Sciatic nerve (tissue), 2 donors: ENCODE data around the gene GRID2. TPM values are rescaled to one million over a fixed set of nuclear protein-coding genes. Genes with fewer than 3 reads are reported as not detected.

Experiments used
- ATAC-seq: fragments of 200-7000 bp; cut with Tn5 transposase; one replicate; pipeline ENCODE4 v1.9.1; 2020; ENCODE audit warnings: mild to moderate bottlenecking, moderate library complexity
- DNase-seq: peaks from one replicate; pipeline ENCODE4 v3.0.0-alpha.2; 2020; ENCODE audit warnings: low spot score
- intact Hi-C: fragments of 100-400 bp; cut with DNase I; formaldehyde crosslinking; loops from one replicate; pipeline ENCODE4 v1.14.2; 2022
- total RNA-seq: library from RNA; stranded (reverse); fragmentation: NEBNext Ultra II Directional; extraction: Animal tissue kit (Norgen Biotek cat#: 25700); gene quantifications from one replicate; pipeline ENCODE4 v1.2.1, GENCODE V29; 2021
- donor health status: DM: no; HTN: no; CAD: no.
- donor health status: DM: no; HTN: no; CAD: no.

Gene GRID2
- total RNA-seq, 1 donor from 2014 or later: 1.4 TPM

DNA sequence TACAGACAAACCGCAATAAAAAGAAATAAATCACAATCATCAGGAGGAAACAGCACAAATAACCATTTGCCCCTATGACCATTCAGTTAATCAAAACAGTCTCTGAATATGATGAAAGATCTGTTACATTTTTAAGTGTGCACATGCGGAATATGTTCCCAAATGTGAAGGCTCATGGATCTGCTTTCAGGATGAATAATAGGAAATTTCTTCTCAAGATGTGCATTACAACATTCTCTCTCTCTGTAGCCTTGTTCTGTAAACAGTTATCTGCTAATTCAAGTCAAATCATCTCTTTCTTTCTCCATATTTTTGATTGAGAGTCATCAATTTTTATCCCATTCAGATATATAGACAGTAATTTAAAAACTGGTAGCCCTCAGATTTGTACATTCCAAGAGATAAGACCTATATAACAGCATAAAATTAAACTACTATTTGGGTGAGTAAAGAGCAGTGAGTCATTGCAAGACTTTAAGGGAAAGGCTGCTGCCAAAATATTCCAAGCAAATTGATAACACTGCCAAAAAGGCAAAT is 1090.8 kb downstream of the GRID2 start:
- intact Hi-C loops: no loop called here
- no peak for ATAC-seq
- no peak for DNase-seq

DNA sequence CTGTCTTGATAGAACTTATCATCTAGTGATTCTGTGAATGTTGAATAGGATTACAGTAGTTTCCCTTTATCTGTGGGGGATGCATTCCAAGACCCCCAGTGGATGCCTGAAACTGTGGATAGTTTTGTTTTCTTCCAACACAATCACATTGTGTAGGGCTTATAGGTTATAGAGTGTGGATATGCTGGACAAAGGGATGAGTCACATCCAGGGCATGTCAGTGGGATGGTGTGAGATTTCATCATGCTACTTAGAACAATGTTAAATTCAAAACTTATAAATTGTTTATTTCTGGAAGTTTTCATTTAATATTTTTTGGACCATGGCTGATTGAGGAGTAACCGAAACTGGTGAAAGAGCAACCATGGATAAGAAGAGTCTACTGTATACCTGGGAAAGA is 1092.5 kb downstream of the GRID2 start:
- DNase-seq: no peak
- no peak for ATAC-seq
- intact Hi-C loops: no loop called here

DNA sequence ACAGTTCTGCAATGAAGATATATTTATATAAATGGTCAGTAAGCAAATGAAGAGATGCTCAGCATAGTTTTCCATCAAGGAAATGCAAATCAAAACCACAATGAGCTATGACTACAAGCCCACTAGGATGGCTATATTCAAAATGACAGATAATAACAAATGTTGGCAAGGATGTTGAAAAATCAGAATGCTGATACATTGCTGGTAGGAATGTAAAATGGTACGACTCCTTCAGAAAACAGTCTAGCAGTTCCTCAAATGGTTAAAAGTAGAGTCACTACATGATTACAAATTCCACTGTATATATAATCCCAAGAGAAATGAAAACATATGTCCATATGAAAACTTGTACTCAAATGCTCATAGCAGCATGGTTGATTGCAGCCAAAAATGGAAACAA is 1099.8 kb downstream of the GRID2 start:
- DNase-seq (no peak), ATAC-seq (no peak)
- intact Hi-C loops: no loop called here

DNA sequence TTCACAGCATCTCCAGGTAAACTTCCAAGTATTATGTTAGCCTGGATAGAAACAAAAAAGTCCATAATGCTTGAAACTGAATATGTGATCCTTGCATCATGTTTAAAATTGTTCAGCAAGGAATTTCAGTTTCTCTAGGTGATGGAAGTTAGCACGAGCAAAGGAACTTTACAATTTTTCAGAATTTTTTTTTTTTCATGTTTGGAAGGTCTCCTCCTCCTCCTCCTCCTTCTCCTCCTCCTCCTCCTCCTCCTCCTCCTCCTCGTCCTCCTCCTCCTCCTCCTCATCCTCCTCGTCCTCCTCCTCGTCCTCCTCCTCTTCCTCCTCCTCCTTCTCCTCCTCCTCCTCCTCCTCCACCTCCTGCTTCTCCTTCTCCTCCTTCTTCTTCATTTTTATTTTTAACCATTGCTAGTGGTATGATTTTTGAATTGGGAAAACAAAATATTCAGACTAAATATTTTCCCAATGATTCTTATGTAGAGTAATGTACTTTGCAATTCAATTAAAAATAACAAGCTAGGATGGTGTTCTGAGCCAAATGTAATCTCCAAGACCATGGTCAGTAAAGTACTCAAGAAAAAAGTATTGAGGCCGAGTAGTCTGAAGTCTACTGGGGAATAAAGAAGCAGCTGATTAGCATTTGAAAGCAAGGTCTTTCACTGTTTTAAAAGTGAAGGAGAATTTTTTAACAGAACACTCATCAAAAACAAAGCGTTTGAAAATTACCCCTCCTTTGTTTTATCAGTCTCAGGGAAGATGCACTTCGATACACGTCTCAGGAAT is 1103.9 kb downstream of the GRID2 start:
- ATAC-seq (no peak), DNase-seq (no peak)
- intact Hi-C loops: no loop called here

DNA sequence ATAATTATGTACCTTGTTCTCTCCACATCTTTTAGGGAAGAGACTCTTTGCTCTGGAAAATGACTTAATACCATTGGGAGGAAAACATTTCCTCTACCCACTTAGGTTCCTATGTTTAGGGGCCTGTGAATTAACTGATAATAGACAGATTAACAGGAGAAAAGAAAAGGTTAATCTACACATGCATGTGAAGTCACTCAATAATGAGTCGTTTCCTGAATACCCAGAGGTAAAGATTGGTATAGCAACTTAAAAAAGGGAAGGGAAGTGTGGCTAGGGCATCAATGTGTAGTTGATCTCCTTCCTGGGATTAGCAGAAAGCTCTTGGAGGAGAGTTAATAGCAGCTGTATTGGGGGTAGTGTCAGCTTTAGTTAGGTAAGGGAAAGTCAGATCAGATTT is 1105.3 kb downstream of the GRID2 start:
- ATAC-seq (no peak), DNase-seq (no peak)
- intact Hi-C loops: no loop called here

DNA sequence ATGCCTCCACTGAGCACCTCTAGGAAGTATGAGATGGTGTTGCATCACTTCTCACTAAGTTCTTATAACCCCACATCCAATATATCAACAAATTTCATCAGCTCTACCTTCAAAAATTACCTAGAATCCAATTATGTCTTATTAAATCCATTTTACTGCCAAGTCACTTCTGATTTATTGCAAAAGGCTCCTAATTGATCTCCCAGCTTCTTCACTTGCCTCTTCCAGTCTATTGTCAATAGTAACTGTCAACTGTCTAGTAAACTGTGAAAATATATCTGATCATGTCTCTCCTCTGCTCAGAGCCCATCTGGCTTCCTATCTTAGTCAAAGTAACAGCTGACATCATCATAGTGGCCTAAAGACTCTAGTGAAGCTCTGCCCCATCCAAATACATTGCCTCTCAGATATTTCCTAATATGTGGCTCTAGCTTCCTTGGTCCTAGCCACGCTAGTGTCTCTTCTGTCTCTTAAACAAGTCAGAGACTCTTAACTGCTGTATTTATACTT is 1110.3 kb downstream of the GRID2 start:
- intact Hi-C loops: no loop called here
- ATAC-seq (no peak), DNase-seq (no peak)

DNA sequence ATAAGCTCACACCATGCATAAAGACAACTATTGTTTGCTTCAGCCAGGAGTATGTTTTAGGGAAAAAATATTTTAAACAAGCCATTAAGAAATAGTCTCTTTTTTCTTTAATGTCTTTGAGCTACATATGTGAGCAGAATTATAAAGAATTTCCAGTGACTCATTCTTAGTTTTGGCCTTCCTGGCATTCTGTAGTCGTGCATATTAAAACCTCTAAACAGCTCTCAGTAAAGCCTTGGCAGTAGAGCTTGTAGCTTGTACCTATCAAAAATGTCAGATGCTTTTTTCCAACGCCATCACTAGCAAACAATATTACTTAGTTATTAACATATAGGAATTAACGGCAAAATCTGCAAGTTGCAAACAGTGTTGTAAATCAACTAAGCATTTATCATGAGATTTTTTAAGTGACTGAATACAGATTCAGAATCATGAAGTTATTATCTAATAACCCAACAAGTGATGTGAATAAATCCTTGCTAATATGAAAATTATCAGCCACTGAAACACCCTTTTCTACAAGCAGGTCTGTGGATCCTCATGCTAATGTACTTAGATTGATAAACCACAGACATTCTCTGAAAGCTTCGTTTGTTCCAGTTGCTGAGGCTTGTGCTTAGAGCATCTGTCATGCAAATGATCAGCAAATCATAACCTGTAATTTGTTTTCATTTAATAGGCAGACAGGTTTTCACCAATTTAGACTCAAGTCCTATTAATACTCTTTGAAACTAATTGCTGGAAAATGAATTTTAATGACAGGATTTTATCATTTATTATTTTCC is 1112.8 kb downstream of the GRID2 start:
- intact Hi-C loops: no loop called here
- ATAC-seq (no peak), DNase-seq (no peak)

DNA sequence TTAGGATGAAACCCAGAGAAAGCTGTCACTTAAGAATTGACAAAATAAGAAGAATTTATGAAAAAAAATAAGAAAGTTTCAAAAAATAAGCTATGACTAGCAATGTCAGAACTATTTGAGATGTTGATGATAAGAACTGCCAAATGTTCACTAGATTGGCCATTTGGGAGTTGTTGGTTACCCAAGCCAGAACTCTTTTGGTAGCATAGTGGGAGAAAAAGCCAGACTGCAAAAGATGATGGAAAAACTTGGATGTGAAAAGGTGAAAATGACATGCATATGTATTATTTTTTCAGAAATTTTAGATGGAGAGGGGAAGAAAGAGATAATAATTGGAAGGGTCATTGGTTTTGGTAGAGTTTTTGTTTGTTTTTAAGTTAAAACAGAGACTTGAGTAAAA is 1127.6 kb downstream of the GRID2 start:
- ATAC-seq: no peak
- intact Hi-C loops: no loop called here

DNA sequence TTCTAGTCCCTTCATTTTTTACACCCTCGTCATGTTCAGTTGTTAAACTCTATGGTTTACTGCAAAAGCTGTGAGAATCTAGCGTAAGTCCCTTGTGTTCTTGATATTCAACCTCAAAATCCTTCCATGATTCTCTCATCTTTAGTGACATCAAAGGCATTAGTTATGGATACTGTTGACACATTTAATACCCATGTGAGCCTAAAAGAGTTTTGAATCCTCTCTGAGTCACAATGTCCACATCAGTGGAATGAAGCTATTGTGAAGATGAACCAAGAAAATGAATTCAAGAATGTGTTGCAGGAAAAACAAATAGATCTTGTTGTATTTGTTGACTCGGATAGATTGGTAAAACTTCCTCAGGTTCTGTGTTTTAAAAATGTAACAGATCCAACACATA is 1130.1 kb downstream of the GRID2 start:
- ATAC-seq: no peak
- intact Hi-C loops: no loop called here
- no peak for DNase-seq

More for the DNA sequence above, 1127.6 kb downstream of the GRID2 start:
- no peak for DNase-seq

DNA sequence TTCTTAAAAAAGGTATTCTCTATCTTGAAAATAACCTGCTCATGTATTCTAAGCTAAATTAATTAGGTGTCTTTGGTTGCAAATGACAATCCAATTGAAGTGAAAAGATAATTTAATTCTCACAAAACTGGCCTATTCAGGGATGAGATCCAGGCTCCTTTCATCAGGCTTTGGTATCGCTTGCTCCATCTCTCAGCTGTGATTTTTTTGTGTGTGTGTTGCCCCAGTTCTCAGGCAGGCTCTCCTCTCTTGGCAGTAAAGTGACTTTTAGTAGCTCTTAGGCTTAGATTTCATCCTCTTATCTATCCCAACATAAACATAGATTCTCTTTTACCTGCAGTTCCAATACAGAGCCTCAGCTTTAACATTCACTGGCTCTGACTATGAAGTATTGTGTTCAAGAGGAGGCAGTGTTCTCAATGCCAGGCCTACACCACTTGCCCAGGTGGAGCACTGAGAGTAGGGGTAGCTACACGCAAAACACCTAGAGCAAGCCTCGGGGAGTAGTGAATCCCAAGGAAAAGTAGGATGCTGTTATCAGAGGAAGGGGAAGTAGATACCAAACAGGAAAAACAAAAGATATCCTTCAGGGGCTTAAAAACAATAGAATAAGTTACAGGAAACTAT is 1132.3 kb downstream of the GRID2 start:
- ATAC-seq (no peak), DNase-seq (no peak)
- intact Hi-C loops: no loop called here

DNA sequence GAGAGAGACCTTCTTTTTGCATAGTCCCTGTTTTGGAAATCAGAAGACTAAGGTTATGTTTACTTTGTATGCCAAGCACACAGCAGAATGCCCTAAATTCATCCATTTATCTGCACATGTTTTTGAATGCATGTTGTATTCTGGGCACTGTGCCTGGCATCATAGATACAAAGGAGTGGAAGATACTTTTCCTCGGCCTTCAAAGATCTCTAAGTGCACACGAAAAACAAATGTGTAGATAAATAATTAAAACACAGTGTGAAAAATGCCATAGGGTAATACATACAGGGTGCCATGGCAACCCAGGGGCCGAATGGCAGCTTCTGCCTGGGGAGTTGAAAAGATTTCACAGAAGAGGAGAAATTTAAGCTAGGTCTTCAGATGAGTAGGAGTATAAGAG is 1134.2 kb downstream of the GRID2 start:
- intact Hi-C loops: no loop called here
- DNase-seq: no peak
- ATAC-seq: no peak

DNA sequence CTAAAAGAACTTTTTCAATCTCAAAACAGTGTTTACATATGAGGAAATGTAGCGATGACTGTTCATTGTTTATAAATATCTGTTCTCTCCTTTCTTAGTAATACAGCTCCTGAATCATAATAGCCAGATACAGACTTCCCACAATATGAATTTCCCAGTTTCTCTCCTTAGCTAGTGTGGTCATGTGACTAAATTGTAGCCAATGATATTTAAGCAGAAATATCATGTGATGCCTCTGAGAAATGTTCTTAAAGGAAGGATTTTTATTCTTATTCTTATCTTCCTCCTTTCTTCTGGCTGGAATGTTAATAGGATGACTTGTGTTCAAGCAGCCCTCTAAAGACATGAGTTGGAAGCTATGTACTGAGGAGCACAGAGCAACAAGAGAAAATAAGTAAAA is 1141.1 kb downstream of the GRID2 start:
- intact Hi-C loops: no loop called here
- DNase-seq (no peak), ATAC-seq (no peak)

DNA sequence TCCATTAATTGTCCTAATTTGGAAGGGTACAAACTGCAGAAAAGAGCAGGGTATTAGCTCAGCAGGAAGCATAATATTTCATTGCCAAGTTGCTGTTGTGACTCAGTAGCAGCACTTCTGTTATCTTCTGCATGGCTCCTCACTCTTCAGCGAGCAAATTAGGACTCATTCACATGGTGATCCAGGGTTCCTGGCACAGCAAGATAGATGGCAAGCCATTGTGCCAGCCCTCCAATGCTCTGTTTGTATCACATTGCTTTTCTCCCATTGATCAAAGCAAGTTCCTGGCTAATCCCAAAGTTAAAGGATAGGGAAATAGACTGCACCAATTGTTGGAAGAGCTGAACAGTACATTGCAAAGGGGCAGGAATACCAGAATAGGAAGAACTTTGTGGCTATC is 1142.3 kb downstream of the GRID2 start:
- no peak for ATAC-seq
- intact Hi-C loops: no loop called here
- DNase-seq: no peak

DNA sequence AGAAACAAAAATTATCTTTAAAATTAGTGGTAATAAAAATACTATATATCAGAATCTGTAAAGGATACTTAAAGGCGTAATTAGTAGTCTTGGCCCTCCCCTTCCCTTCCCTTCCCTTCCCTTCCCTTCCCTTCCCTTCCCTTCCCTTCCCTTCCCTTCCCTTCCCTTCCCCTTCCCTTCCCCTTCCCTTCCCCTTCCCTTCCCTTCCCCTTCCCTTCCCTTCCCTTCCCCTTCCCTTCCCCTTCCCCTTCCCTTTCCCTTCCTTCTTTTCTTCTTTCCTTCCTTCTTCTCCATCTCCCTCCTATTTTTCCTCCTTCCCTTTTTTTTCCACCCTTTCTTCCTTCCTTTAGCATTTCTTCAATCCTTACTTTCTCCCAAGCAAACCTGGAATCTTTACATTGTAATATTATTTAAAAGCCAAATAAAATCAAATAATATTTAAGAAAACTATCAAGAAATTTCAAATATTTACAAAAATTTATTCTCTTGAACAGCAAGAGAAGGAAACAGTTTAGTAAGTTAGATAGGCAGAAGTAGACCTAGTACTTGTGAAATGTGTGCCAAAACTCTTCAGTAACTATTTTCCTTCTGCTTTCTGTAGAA is 1145.0 kb downstream of the GRID2 start:
- intact Hi-C loops: no loop called here
- DNase-seq: no peak
- no peak for ATAC-seq

DNA sequence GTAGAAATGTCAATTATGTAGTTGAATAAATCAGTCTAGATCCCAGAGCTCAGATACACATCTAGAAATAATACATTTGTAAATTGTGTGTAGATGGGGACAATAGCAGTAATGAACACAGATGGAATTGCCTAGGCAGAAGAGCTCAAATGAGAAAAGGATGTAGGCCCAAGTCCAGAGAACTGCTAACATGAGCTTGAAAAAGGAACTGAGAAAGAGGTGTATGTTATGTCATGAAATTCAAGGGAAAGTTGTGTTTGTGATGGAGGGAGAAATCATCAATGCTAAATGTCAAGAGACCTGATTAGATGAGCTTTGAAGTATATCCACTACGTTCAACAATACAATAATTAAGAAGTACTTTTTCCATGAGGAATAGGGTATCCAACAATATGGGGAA is 1148.2 kb downstream of the GRID2 start:
- intact Hi-C loops: no loop called here
- ATAC-seq (no peak), DNase-seq (no peak)

DNA sequence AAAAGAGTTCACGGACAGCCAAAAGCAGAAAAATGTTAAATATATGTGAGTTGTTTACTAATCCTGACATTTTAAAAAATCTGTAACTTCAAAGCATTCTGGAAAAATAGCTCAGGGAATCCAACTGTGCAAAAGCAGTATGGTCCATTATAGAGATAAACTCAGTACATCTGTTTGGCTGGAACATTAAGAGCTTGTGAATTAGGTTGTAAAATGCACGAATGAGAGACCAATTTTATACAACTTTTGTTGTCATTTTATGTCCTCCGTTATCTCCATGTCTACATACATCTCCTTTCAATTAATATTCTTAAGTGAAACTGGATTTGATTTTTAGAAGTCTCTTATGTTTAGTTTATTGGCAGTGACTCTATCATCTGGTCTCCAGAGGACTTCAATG is 1157.8 kb downstream of the GRID2 start:
- DNase-seq: no peak
- ATAC-seq: no peak
- intact Hi-C loops: loop anchor here (10.0 kb wide), 1 partner anchor 373 kb away; no protein-coding TSS in a partner anchor

DNA sequence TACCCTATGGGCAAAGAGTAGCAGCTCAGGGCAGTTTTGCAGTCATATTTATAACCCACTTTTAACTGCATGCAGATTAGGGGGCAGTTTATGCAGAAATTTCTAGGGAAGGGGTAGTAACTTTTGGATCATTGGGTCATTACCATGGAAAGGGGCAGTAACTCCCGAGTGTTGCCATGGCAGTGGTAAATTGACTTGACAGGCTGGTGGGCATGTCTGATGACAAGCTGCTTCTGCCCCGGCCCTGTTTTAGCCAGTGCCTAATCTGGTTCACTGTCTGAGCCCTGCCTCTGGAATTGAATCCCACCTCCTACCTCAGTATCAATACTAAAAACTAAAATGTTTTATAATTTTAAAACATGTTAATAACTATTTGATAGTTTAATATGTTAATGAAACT is 1162.7 kb downstream of the GRID2 start:
- no peak for ATAC-seq
- intact Hi-C loops: loop anchor here (10.0 kb wide), 1 partner anchor 368 kb away; no protein-coding TSS in a partner anchor
- no peak for DNase-seq

DNA sequence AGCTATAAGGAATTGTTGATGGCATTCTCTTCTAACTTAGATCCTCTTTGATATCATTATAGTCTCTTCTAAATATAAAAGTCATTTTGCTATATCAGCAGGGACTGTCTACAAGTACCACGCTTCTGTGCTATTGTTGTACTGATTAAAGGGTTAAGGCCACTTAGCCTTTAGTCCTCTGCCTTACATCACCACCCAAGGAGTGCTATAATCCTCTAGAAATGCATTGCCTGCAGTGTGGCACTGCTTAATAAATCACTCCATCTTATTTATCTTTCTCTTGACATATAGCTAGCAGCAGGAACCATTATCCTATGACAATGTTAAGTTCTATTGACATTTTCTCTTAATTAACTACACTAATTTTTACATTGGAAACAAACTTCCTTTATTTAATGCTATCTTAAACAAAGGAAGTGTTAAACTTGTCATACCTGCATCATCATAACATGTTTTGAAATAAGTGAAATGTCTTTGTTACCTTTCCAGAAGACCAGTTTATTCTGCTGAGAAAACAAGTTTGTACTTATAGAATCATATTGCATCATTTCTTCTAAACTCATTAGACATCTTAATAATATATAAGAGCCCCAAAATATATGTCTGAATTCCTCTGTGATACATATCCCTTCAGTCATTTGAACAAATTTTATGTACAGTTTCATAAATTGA is 1163.9 kb downstream of the GRID2 start:
- DNase-seq (no peak), ATAC-seq (no peak)
- intact Hi-C loops: loop anchor here (10.0 kb wide), 1 partner anchor 367 kb away; no protein-coding TSS in a partner anchor

DNA sequence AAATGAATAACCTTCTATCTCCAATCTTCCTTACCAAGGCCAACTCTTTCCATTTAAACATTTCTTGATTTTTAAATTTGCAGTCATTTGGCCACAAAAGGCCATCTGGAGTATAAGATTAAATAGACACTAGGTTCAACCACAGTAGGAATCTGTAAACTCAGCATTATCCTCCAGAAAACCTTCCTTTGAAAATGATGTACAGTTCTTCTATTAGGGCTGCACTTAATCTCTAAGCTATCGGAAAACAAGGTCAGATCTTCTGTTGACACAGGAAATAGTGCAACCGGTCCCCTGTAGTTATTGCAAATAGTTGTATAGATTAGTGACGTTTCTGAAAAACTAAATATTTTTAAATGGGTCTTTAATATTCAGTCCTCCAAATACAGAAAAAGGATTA is 1165.8 kb downstream of the GRID2 start:
- intact Hi-C loops: loop anchor here (10.0 kb wide), 1 partner anchor 365 kb away; no protein-coding TSS in a partner anchor
- DNase-seq: no peak
- no peak for ATAC-seq
